Glutamatergic neuron (in vitro differentiated cells): ENCODE data around the gene MDFIC. TPM values are rescaled to one million over a fixed set of nuclear protein-coding genes. Genes with fewer than 3 reads are reported as not detected.

Source experiments
- DNase-seq: peaks from one replicate; pipeline ENCODE4 v3.0.0; 2022
- H3K27ac Mint-ChIP-seq: one replicate; pipeline ENCODE4 v1.8.0; 2020; ENCODE audit warnings: mild to moderate bottlenecking, mixed read lengths, inconsistent platforms; ENCODE audit not compliant: unreplicated experiment
- H3K27me3 Mint-ChIP-seq: one replicate; pipeline ENCODE4 v1.8.0; 2020; ENCODE audit warnings: mild to moderate bottlenecking, moderate library complexity, mixed read lengths, inconsistent platforms; ENCODE audit not compliant: unreplicated experiment
- H3K36me3 Mint-ChIP-seq: one replicate; pipeline ENCODE4 v1.8.0; 2020; ENCODE audit warnings: mild to moderate bottlenecking, mixed read lengths, inconsistent platforms; ENCODE audit not compliant: unreplicated experiment
- H3K4me1 Mint-ChIP-seq: one replicate; pipeline ENCODE4 v1.8.0; 2020; ENCODE audit warnings: mild to moderate bottlenecking, low read depth, mixed read lengths, inconsistent platforms; ENCODE audit not compliant: unreplicated experiment
- H3K4me3 Mint-ChIP-seq: one replicate; pipeline ENCODE4 v1.8.0; 2020; ENCODE audit warnings: mild to moderate bottlenecking, mixed read lengths, inconsistent platforms; ENCODE audit not compliant: unreplicated experiment
- H3K9me3 Mint-ChIP-seq: one replicate; pipeline ENCODE4 v1.8.0; 2020; ENCODE audit warnings: mild to moderate bottlenecking, moderate library complexity, mixed read lengths, inconsistent platforms; ENCODE audit not compliant: unreplicated experiment
- total RNA-seq: library from RNA; stranded (reverse); fragmentation: NEBNext Ultra II Directional; extraction: Animal tissue kit (Norgen Biotek cat#: 25700); gene quantifications from one replicate; pipeline ENCODE4 v1.2.1, GENCODE V29; 2021; ENCODE audit not compliant: unreplicated experiment
- TF ChIP-seq, protein P1 (sequence below): fragments of 200-600 bp; sonication (generic); IDR thresholded peaks from one replicate; pipeline ENCODE4 v1.5.0; 2021; ENCODE audit not compliant: partially characterized antibody, unreplicated experiment

Gene MDFIC
- total RNA-seq, 1 donor from 2014 or later, result 0.10 TPM

DNA sequence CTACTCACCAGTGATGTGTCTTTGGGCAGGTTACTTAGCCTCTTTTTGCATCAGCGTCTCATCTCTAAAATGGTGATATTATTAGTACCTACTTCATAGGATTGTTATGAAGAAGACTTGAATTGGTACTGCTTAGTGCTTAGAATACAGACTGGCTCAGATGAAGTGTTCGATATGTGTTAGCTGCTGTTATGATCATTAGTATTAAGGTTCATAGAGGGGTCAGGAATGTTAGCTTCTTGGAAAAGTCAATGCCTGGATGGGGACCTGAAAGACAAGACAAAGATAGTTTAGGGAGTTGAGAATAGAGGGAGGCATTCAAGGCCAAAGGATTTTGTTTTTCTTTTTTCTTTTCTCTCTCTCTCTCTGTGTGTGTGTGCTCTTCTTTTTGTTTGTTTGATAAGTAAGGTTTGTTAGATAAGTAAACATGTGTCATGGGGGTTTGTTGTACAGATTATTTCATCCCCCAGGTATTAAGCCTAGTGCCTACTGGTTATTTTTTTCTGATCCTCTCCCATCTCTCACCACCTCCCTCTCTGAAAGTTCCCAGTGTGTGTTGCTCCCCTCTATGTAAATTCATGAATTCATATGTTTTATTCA is 63.3 kb downstream of the MDFIC start:
- TF ChIP-seq, protein P1, sequence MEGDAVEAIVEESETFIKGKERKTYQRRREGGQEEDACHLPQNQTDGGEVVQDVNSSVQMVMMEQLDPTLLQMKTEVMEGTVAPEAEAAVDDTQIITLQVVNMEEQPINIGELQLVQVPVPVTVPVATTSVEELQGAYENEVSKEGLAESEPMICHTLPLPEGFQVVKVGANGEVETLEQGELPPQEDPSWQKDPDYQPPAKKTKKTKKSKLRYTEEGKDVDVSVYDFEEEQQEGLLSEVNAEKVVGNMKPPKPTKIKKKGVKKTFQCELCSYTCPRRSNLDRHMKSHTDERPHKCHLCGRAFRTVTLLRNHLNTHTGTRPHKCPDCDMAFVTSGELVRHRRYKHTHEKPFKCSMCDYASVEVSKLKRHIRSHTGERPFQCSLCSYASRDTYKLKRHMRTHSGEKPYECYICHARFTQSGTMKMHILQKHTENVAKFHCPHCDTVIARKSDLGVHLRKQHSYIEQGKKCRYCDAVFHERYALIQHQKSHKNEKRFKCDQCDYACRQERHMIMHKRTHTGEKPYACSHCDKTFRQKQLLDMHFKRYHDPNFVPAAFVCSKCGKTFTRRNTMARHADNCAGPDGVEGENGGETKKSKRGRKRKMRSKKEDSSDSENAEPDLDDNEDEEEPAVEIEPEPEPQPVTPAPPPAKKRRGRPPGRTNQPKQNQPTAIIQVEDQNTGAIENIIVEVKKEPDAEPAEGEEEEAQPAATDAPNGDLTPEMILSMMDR, result no peak
- DNase-seq, result no peak
- Mint-ChIP-seq H3K4me3 (no peak overlapping the region), H3K36me3 (no peaks in the 10 kb centered on the region), H3K27ac (no peak overlapping the region), H3K4me1 (no peaks in the 10 kb centered on the region), H3K9me3 (no peaks in the 10 kb centered on the region), H3K27me3 (no peaks in the 10 kb centered on the region)

DNA sequence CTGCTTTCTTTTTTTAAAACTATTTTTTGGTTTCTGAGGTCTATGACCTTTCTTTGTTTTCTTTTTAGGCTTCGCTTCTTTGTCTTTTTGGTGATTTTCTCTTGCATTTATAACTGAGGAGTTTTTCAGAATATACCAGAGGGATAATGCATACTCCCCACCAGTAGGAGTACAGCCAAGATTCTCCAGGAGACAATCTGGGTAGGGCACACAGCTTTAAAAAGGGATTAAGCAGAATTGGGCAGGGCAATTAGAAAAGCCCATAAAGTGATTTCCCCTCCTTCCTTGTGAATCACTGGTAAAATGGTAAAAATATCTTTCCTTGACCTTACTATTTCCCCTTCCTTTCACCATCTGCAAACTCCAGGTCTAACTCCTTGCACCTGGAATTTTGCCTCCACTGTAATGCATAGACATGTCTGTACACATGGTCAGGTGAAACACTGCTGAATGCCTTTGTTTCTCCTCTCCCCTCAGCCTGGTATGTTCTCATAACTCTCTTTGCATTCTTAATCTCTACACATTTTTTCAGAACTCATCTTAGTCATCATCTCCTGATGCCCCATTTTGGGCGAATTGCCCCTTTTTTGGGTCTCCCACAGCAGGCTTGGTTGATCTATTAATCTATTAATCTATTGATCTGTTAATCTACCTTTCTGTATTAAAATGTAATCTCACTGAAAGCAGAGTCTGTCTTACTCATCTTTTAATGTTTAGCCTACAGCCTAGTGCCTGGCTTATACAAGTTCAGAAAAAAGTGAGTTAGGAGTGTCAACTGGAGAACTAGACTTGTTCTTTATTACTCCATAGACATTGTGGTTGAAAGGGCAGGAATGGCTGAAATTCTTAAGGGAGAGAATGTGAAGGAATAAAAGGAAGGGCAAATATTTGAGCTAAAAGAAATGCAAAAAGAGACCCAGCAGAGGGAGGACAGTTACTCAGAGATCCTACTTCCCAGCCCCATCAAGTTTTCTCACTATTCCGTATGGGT is 64.6 kb downstream of the MDFIC start:
- H3K4me1 Mint-ChIP-seq, result no peaks in the 10 kb centered on the region
- H3K4me3 Mint-ChIP-seq, result no peak overlapping the region
- no peaks in the 10 kb centered on the region for H3K36me3 Mint-ChIP-seq
- TF ChIP-seq, protein P1, result no peak
- H3K27me3 Mint-ChIP-seq, result no peaks in the 10 kb centered on the region
- DNase-seq, result no peak
- no peak overlapping the region for H3K27ac Mint-ChIP-seq
- no peaks in the 10 kb centered on the region for H3K9me3 Mint-ChIP-seq

GRCh38 chr7:114988026-114988425 is 66.1 kb downstream of the MDFIC start:
- Mint-ChIP-seq H3K4me3 (no peak overlapping the region), H3K36me3 (no peaks in the 10 kb centered on the region), H3K4me1 (no peaks in the 10 kb centered on the region), H3K9me3 (no peaks in the 10 kb centered on the region), H3K27me3 (no peaks in the 10 kb centered on the region), H3K27ac (no peak overlapping the region)
- no peak for DNase-seq
- TF ChIP-seq, protein P1, result no peak

GRCh38 chr7:114988755-114989375 is 67.0 kb downstream of the MDFIC start:
- H3K36me3 Mint-ChIP-seq, result no peaks in the 10 kb centered on the region
- TF ChIP-seq, protein P1, result no peak
- H3K27ac Mint-ChIP-seq, result no peak overlapping the region
- H3K9me3 Mint-ChIP-seq, result no peaks in the 10 kb centered on the region
- no peaks in the 10 kb centered on the region for H3K4me1 Mint-ChIP-seq
- DNase-seq, result no peak
- H3K27me3 Mint-ChIP-seq, result no peaks in the 10 kb centered on the region
- no peak overlapping the region for H3K4me3 Mint-ChIP-seq
